H1 (cell line): ENCODE data around the gene DPEP1. TPM values are rescaled to one million over a fixed set of nuclear protein-coding genes. Genes with fewer than 3 reads are reported as not detected.

Experiments used
- CTCF ChIA-PET: fragments of 300-600 bp; sonication (Branson Sonifier 250); formaldehyde crosslinking; loops from one replicate; lab custom pipeline; 2021; ENCODE audit not compliant: partially characterized antibody; lab: Charles Lee
- POLR2A ChIA-PET: fragments of 300-600 bp; sonication (Branson Sonifier 250); formaldehyde crosslinking; loops from one replicate; lab custom pipeline; 2021; ENCODE audit warnings: inconsistent platforms; ENCODE audit not compliant: partially characterized antibody; lab: Charles Lee
- DNase-seq, 2 experiments: peaks; one replicate each; pipeline versions ENCODE4 v3.0.0 to v3.0.0-alpha.2; 2010 to 2022; ENCODE audit warnings: low spot score in 2 of 2, low read depth in 1 of 2, mixed read lengths in 1 of 2
- FAIRE-seq: peaks from 2 replicates; lab custom pipeline; 2011; peaks lifted over from hg19 to GRCh38; lab: Jason Lieb, UNC
- H2AFZ ChIP-seq: 2 replicates; pipeline ENCODE4 v1.8.1; 2012; ENCODE audit warnings: low read length, inconsistent platforms
- H2AK5ac ChIP-seq: 2 replicates; pipeline ENCODE4 v1.6.1; 2013; ENCODE audit warnings: low read depth, low read length
- H2BK120ac ChIP-seq: replicated peaks from 2 replicates; pipeline ENCODE3; 2013; ENCODE audit warnings: low read depth, low read length, inconsistent platforms
- H2BK12ac ChIP-seq: 2 replicates; pipeline ENCODE4 v1.6.1; 2013; ENCODE audit warnings: low read depth, low read length
- H2BK15ac ChIP-seq: 2 replicates; pipeline ENCODE4 v1.6.1; 2013; ENCODE audit warnings: low read length
- H2BK20ac ChIP-seq: 2 replicates; pipeline ENCODE4 v1.6.1; 2013; ENCODE audit warnings: low read length
- H2BK5ac ChIP-seq: 2 replicates; pipeline ENCODE4 v1.6.1; 2013; ENCODE audit warnings: low read depth, low read length
- H3K14ac ChIP-seq: 2 replicates; pipeline ENCODE4 v1.6.1; 2013; ENCODE audit warnings: inconsistent platforms; ENCODE audit not compliant: insufficient read length
- H3K18ac ChIP-seq: 2 replicates; pipeline ENCODE4 v1.6.1; 2013; ENCODE audit warnings: low read length; ENCODE audit errors: extremely low read depth
- H3K23ac ChIP-seq: 2 replicates; pipeline ENCODE4 v1.6.1; 2013; ENCODE audit warnings: inconsistent platforms; ENCODE audit not compliant: insufficient read length
- H3K23me2 ChIP-seq: 2 replicates; pipeline ENCODE4 v1.6.1; 2013; ENCODE audit warnings: low read depth, low read length
- H3K27ac ChIP-seq: 2 replicates; pipeline ENCODE4 v1.6.1; 2011; ENCODE audit warnings: low read depth, low read length, inconsistent platforms
- H3K27me3 ChIP-seq, 4 experiments: replicated peaks in 1 of 4; 1 replicate in 1 of 4; 2 replicates in 3 of 4; pipeline versions ENCODE4 v1.6.1 to v1.8.1; 2011 to 2013; ENCODE audit warnings: low read length in 3 of 4, mild to moderate bottlenecking in 3 of 4, inconsistent platforms in 2 of 4, mixed read lengths in 2 of 4, moderate library complexity in 1 of 4; ENCODE audit not compliant: control insufficient read depth in 3 of 4, insufficient read depth in 3 of 4; ENCODE audit errors: extremely low read depth in 1 of 4
- H3K36me3 ChIP-seq, 4 experiments: 2 replicates each; pipeline versions ENCODE4 v1.6.1 to v1.8.1; 2011 to 2013; ENCODE audit warnings: mild to moderate bottlenecking in 4 of 4, low read length in 3 of 4, moderate library complexity in 2 of 4, control low read depth in 1 of 4, inconsistent platforms in 1 of 4; ENCODE audit not compliant: insufficient read depth in 4 of 4, control insufficient read depth in 2 of 4
- H3K4ac ChIP-seq: replicated peaks from 2 replicates; pipeline ENCODE3; 2013; ENCODE audit warnings: low read length, low read depth, mixed read lengths, inconsistent platforms; ENCODE audit not compliant: insufficient read length
- H3K4me1 ChIP-seq, 4 experiments: replicated peaks in 1 of 4; 1 replicate in 1 of 4; 2 replicates in 3 of 4; pipeline versions ENCODE4 v1.6.1 to v1.8.1; 2011 to 2013; ENCODE audit warnings: low read length in 3 of 4, inconsistent platforms in 2 of 4, mixed read lengths in 1 of 4; ENCODE audit not compliant: insufficient read depth in 4 of 4, control insufficient read depth in 3 of 4
- H3K4me2 ChIP-seq, 2 experiments: 2 replicates each; pipeline versions ENCODE4 v1.6.1 to v1.8.1; 2011 to 2013; ENCODE audit warnings: low read depth in 2 of 2, low read length in 2 of 2, control low read depth in 1 of 2, inconsistent platforms in 1 of 2, mild to moderate bottlenecking in 1 of 2; ENCODE audit not compliant: insufficient read depth in 1 of 2
- H3K4me3 ChIP-seq, 4 experiments: fragments of 200-600, 300-600 bp in 1 of 4; sonication (generic), shearing (Covaris generic), sonication (Bioruptor Twin) in 1 of 4; 2 replicates each; pipeline versions ENCODE4 v1.5.1 to v1.8.1; 2011 to 2016; ENCODE audit warnings: low read length in 4 of 4, low read depth in 3 of 4, control low read depth in 2 of 4, inconsistent platforms in 2 of 4, mild to moderate bottlenecking in 2 of 4, mixed read lengths in 1 of 4, moderate library complexity in 1 of 4; ENCODE audit not compliant: insufficient read depth in 2 of 4; ENCODE audit errors: extremely low read depth in 1 of 4
- H3K56ac ChIP-seq: replicated peaks from 2 replicates; pipeline ENCODE3; 2013; ENCODE audit warnings: low read depth, mild to moderate bottlenecking, mixed read lengths, low read length, inconsistent platforms; ENCODE audit not compliant: insufficient read length
- H3K79me1 ChIP-seq: 2 replicates; pipeline ENCODE4 v1.6.1; 2013; ENCODE audit warnings: low read depth, low read length, control low read depth
- H3K79me2 ChIP-seq, 2 experiments: 2 replicates each; pipeline versions ENCODE4 v1.6.1 to v1.8.1; 2012 to 2013; ENCODE audit warnings: low read length in 2 of 2, mild to moderate bottlenecking in 2 of 2, inconsistent platforms in 1 of 2; ENCODE audit not compliant: insufficient read depth in 2 of 2, control insufficient read depth in 1 of 2
- H3K9ac ChIP-seq, 4 experiments: replicated peaks in 1 of 4; 1 replicate in 1 of 4; 2 replicates in 3 of 4; pipeline versions ENCODE4 v1.6.1 to v1.8.1; 2011 to 2013; ENCODE audit warnings: low read depth in 3 of 4, low read length in 3 of 4, control low read depth in 2 of 4, mild to moderate bottlenecking in 2 of 4, moderate library complexity in 2 of 4, inconsistent platforms in 1 of 4; ENCODE audit errors: extremely low read depth in 1 of 4
- H3K9me3 ChIP-seq, 2 experiments: 2 replicates each; pipeline versions ENCODE4 v1.6.1 to v1.8.1; 2012 to 2013; ENCODE audit warnings: mild to moderate bottlenecking in 2 of 2, moderate library complexity in 2 of 2, control low read depth in 1 of 2, inconsistent platforms in 1 of 2, low read depth in 1 of 2, low read length in 1 of 2, mixed read lengths in 1 of 2; ENCODE audit not compliant: insufficient read depth in 2 of 2
- H4K20me1 ChIP-seq, 2 experiments: replicated peaks in 1 of 2; 2 replicates each; pipeline versions ENCODE3 to v1.8.1; 2011 to 2013; ENCODE audit warnings: inconsistent platforms in 2 of 2, low read length in 2 of 2, mild to moderate bottlenecking in 1 of 2; ENCODE audit not compliant: insufficient read depth in 2 of 2, control insufficient read depth in 1 of 2
- H4K5ac ChIP-seq: 2 replicates; pipeline ENCODE4 v1.6.1; 2013; ENCODE audit warnings: low read length, low read depth, mixed read lengths, inconsistent platforms; ENCODE audit not compliant: insufficient read length
- H4K8ac ChIP-seq: 2 replicates; pipeline ENCODE4 v1.8.0; 2013; ENCODE audit warnings: mild to moderate bottlenecking, moderate library complexity, low read length, inconsistent platforms; ENCODE audit not compliant: insufficient read depth; ENCODE audit errors: extremely low read depth
- H4K91ac ChIP-seq: replicated peaks from 2 replicates; pipeline ENCODE3; 2013; ENCODE audit warnings: low read length, mixed read lengths, inconsistent platforms; ENCODE audit not compliant: insufficient read length
- RBBP5 ChIP-seq: IDR thresholded peaks from 2 replicates; pipeline ENCODE4 v1.7.1; 2012; ENCODE audit warnings: low read depth, mild to moderate bottlenecking, inconsistent platforms, low read length, moderate library complexity, borderline replicate concordance
- RNF2 ChIP-seq: fragments of 200-900, 300-1000 bp; sonication (generic); IDR thresholded peaks from 2 replicates; pipeline ENCODE4 v1.7.1; 2016; ENCODE audit warnings: borderline replicate concordance, low read depth, mild to moderate bottlenecking, antibody characterized with exemption, low read length; ENCODE audit not compliant: poor library complexity, severe bottlenecking; ENCODE audit errors: missing control alignments
- WGBS, 2 experiments: shearing (Covaris generic) in 1 of 2; methylation state at CpG; one replicate each; pipeline versions ENCODE4 v1.1.6 to v1.1.7; 2013 to 2015; ENCODE audit warnings: low lambda C conversion rate in 2 of 2, mixed read lengths in 2 of 2, inconsistent platforms in 1 of 2, low coverage in 1 of 2, missing lambda C conversion rate in 1 of 2; ENCODE audit not compliant: insufficient replicate concordance in 2 of 2, insufficient coverage in 1 of 2, insufficient read length in 1 of 2; ENCODE audit errors: extremely low coverage in 1 of 2, missing lambda C conversion rate in 1 of 2; 5-methylcytosine and 5-hydroxymethylcytosine counted together
- polyA plus RNA-seq, 7 experiments: library from polyadenylated mRNA; depleted of rRNA in 3 of 7; stranded (reverse) in 5 of 7; unstranded in 2 of 7; fragments of >200 nt in 5 of 7; fragments of 200-250 nt in 2 of 7; gene quantifications; 1 replicate in 5 of 7; 2 replicates in 1 of 7; 4 replicates in 1 of 7; pipeline versions ENCODE4 v1.2.1 to v1.2.3, GENCODE V29; 2011 to 2013; ENCODE audit warnings: missing spikeins in 2 of 7, mixed read lengths in 2 of 7
- total RNA-seq: library from RNA; stranded (reverse); fragmentation: NEBNext Ultra II Directional; extraction: Animal tissue kit (Norgen Biotek cat#: 25700); gene quantifications from 2 replicates; pipeline ENCODE4 v1.2.1, GENCODE V29; 2021

The DPEP1 gene
- total and polyA plus RNA-seq, 2 of the 8 experiments (the other 6 are each of a cell fraction or from before 2014, with no cell fraction given), result 2.8 to 3.1 TPM

DNA sequence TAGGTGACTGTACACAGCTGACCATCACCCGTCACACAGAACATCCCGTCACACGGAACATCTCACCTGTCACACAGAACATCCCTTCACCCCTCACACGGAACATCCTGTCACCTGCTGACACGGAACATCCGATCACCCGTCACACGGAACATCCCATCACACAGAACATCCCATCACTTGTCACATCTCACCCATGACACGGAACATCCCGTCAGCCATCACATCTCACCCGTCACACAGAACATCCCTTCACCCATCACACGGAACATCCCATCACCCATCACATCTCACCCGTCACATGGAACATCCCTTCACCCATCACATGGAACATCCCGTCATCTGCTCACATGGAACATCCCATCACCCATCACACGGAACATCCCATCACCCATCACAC is 34.1 kb upstream of the DPEP1 start:
- H3K9ac ChIP-seq, result no peak overlapping the region
- H3K4ac ChIP-seq, result no peak overlapping the region
- ChIA-PET CTCF (interaction anchor here (0.6 kb wide), 1 partner anchor 21 kb away, joined by 5 read pairs; no protein-coding TSS in a partner anchor), POLR2A (no interaction called here)
- no peak overlapping the region; the same call in 1 of the 2 replicates for H4K8ac ChIP-seq
- no peak overlapping the region for H2BK15ac ChIP-seq
- no peak overlapping the region for H3K56ac ChIP-seq
- H3K4me3 ChIP-seq, result no peak overlapping the region
- H3K18ac ChIP-seq, result no peak overlapping the region
- FAIRE-seq (no peak), DNase-seq (no peak)
- peaks cover 6% of the 10 kb centered on the region; the same call in 1 of the 2 replicates for H3K23me2 ChIP-seq
- H2BK5ac ChIP-seq, result no peak overlapping the region
- 90% methylated on average over 15 of the region's 15 CpGs; no CpG with 5 or more reads in 1 of the 2 experiments for WGBS, 2 experiments
- peaks cover 0 to 14% (median 5%) of the 10 kb centered on the region in 4 experiments; a peak in 5 of 8 replicates for H3K36me3 ChIP-seq
- H2AK5ac ChIP-seq, result no peak overlapping the region
- no peak overlapping the region for H3K27ac ChIP-seq
- H3K23ac ChIP-seq, result no peak overlapping the region
- H3K27me3 ChIP-seq, result peaks cover 4 to 26% (median 18%) of the 10 kb centered on the region in 4 experiments; a peak in 6 of 7 replicates
- peaks cover 0 to 9% of the 10 kb centered on the region in 2 experiments for H4K20me1 ChIP-seq
- H3K4me1 ChIP-seq, result peaks cover 0 to 5% (median 2%) of the 10 kb centered on the region in 4 experiments; a peak in 5 of 7 replicates
- H2BK20ac ChIP-seq, result no peak overlapping the region
- peak overlapping the region; percentile 39; the same call in 1 of the 2 replicates for H2BK12ac ChIP-seq
- H3K79me2 ChIP-seq, result no peaks in the 10 kb centered on the region
- H4K91ac ChIP-seq, result no peak overlapping the region
- peaks cover 4% of the 10 kb centered on the region; the same call in 1 of the 2 replicates for H3K79me1 ChIP-seq
- H3K4me2 ChIP-seq, result no peak overlapping the region
- H3K14ac ChIP-seq, result no peak overlapping the region
- no peak overlapping the region for H2AFZ ChIP-seq
- no peak overlapping the region for H4K5ac ChIP-seq
- H3K9me3 ChIP-seq, result peaks cover 0 to 4% of the 10 kb centered on the region in 2 experiments; a peak in 2 of 4 replicates
- no peak overlapping the region for H2BK120ac ChIP-seq
- no peak for TF ChIP-seq RNF2
- TF ChIP-seq RBBP5, result no peak
